Stimulated activated CD4-positive, alpha-beta T cell treated with anti-CD3 and anti-CD28 coated beads, Interleukin-2, amount 100 ng/mL, for 24 hours (primary cell): ENCODE results near the gene WDR86.

Experiments
- DNase-seq, 2 donors: peaks; one replicate each; pipeline ENCODE4 v3.0.0-alpha.2; 2020

WDR86 gene

GRCh38 chr7:151409667-151410404 lies at the start of gene WDR86:
WDR86 (minus strand) TSS chr7:151410038; CDS start chr7:151409589, 449 bp downstream.
- no peak for DNase-seq

- no peak for DNase-seq
These were observed 47.7 kb upstream of the WDR86 start for GRCh38 chr7:151457534-151457933.

GRCh38 chr7:151456782-151457181 lies 46.9 kb upstream of the WDR86 start:
- no peak for DNase-seq

- no peak for DNase-seq
These were observed 46.4 kb upstream of the WDR86 start for GRCh38 chr7:151456276-151456675.

GRCh38 chr7:151455690-151456089 lies 45.9 kb upstream of the WDR86 start:
- no peak for DNase-seq

GRCh38 chr7:151454932-151455530 lies 45.2 kb upstream of the WDR86 start:
- DNase-seq = no peak

- no peak for DNase-seq
These were observed 44.5 kb upstream of the WDR86 start for GRCh38 chr7:151454305-151454704.

- no peak for DNase-seq
These were observed 43.5 kb upstream of the WDR86 start for GRCh38 chr7:151453326-151453791.

GRCh38 chr7:151452680-151453325 lies 43.0 kb upstream of the WDR86 start:
- DNase-seq = no peak

- no peak for DNase-seq
These were observed 42.1 kb upstream of the WDR86 start for GRCh38 chr7:151451626-151452571.

GRCh38 chr7:151451156-151451555 lies 41.3 kb upstream of the WDR86 start:
- DNase-seq = no peak

GRCh38 chr7:151449990-151450389 lies 40.2 kb upstream of the WDR86 start:
- no peak for DNase-seq

- peak; percentile 80 to 82 for DNase-seq
These were observed 38.7 kb upstream of the WDR86 start for GRCh38 chr7:151448261-151449252.

GRCh38 chr7:151447901-151448260 lies 38.0 kb upstream of the WDR86 start:
- DNase-seq = no peak

- no peak for DNase-seq
These were observed 37.5 kb upstream of the WDR86 start for GRCh38 chr7:151447312-151447711.

GRCh38 chr7:151446412-151446811 lies 36.6 kb upstream of the WDR86 start:
- DNase-seq = no peak

- no peak for DNase-seq
These were observed 34.8 kb upstream of the WDR86 start for GRCh38 chr7:151444632-151445031.

- no peak for DNase-seq
These were observed 33.1 kb upstream of the WDR86 start for GRCh38 chr7:151442776-151443496.

- DNase-seq = no peak
These were observed 31.1 kb upstream of the WDR86 start for GRCh38 chr7:151440799-151441445.
